ENCODE data around the gene KIAA1191.
"Not testable (repeated sequence)": the region's sequence is repeated elsewhere in the genome, so short reads cannot be mapped to it uniquely, and the experiment has no call there.

The KIAA1191 gene

DNA sequence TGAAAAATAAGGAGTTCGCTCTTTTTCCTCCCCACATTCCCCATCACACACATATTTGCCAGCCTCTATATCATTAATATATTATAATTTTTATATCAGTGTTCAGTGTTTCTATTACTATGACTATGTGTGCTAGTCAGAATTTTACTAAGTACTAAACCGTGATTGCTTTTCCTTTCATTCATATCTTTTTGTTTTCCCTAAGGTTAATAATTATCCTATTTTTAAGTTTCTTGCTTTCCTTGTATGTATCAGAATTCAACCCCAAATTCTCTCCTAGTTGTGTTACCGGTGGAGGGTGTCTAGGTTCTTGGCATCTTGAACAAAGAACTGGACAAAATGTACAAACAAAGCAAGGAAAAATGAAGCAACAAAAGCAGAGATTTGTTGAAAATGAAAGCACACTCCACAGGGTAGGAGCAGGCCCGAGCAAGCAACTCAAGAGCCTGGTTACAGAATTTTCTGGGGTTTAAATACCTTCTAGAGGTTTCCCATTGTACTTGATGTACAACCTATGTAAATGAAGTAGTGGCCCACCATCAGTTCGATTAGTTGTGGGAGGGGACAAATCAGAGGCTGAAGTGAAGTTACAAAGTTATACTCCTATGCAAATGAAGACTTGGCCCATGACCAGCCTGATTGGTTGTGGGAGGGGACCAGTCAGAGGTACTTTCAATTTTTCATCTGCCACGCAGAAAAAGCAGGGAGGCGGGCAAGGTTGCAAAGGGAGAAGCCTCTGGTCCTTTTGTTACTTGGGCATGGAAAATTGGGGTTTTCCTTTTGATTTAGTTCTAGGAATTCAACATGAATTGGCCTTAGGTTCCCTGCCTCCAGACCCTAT lies 43.8 kb downstream of the KIAA1191 start:
- no peak for TF ChIP-seq CTCF (IDR thresholded peaks at IDR 0.05; ENCODE audit: low read depth, low read length)
- no peak for DNase-seq (ENCODE audit: low read depth, low spot score)
- H3K4me3 ChIP-seq (ENCODE audit: low read depth, low read length) = no peak overlapping the region
- in situ Hi-C loops (cut with HindIII; ENCODE audit: low sequenced_read_pairs) = no loop called here

GRCh38 chr5:176305356-176305755 lies 56.2 kb downstream of the KIAA1191 start:
- in situ Hi-C loops (cut with HindIII; ENCODE audit: low sequenced_read_pairs); H3K4me3 ChIP-seq (ENCODE audit: low read depth, low read length); DNase-seq (ENCODE audit: low read depth, low spot score): not testable (repeated sequence)
